Trophoblast cell (in vitro differentiated cells and primary cell): ENCODE data around the gene NKX2-1.
A peak's percentile ranks its signal among the peaks of the same experiment; 100 is the strongest.

Source experiments
- DNase-seq, 2 donors: peaks; one replicate each; pipeline ENCODE4 v3.0.0-alpha.2; 2016
- H2AFZ ChIP-seq: 2 replicates; pipeline ENCODE4 v1.6.1; 2013; ENCODE audit warnings: low read length, moderate library complexity, mild to moderate bottlenecking; ENCODE audit not compliant: insufficient read depth, poor library complexity
- H2AK5ac ChIP-seq: 2 replicates; pipeline ENCODE4 v1.6.1; 2013; ENCODE audit warnings: mild to moderate bottlenecking, low read length
- H2BK120ac ChIP-seq: 2 replicates; pipeline ENCODE4 v1.6.1; 2013; ENCODE audit warnings: low read length, mild to moderate bottlenecking, moderate library complexity; ENCODE audit not compliant: insufficient read depth, poor library complexity
- H2BK12ac ChIP-seq: 2 replicates; pipeline ENCODE4 v1.6.1; 2013; ENCODE audit warnings: mild to moderate bottlenecking, low read length, moderate library complexity
- H2BK5ac ChIP-seq: 2 replicates; pipeline ENCODE4 v1.6.1; 2013; ENCODE audit warnings: low read length, low read depth, moderate library complexity, mild to moderate bottlenecking; ENCODE audit not compliant: poor library complexity
- H3K14ac ChIP-seq: 2 replicates; pipeline ENCODE4 v1.6.1; 2013; ENCODE audit warnings: mild to moderate bottlenecking, low read length
- H3K18ac ChIP-seq: 2 replicates; pipeline ENCODE4 v1.6.1; 2013; ENCODE audit warnings: mild to moderate bottlenecking, low read length
- H3K23ac ChIP-seq: 2 replicates; pipeline ENCODE4 v1.6.1; 2013; ENCODE audit warnings: low read length
- H3K27ac ChIP-seq: 2 replicates; pipeline ENCODE4 v1.5.1; 2013; ENCODE audit warnings: low read depth, mild to moderate bottlenecking, inconsistent platforms, low read length, moderate library complexity
- H3K27me3 ChIP-seq: 2 replicates; pipeline ENCODE4 v1.6.1; 2013; ENCODE audit warnings: inconsistent platforms, mild to moderate bottlenecking, low read length, moderate library complexity; ENCODE audit not compliant: insufficient read depth
- H3K36me3 ChIP-seq, 2 experiments: 1 replicate in 1 of 2; 2 replicates in 1 of 2; pipeline ENCODE4 v1.6.1; 2013; ENCODE audit warnings: low read length in 2 of 2, mild to moderate bottlenecking in 2 of 2, moderate library complexity in 1 of 2; ENCODE audit not compliant: insufficient read depth in 2 of 2, control insufficient read depth in 1 of 2
- H3K4ac ChIP-seq: 2 replicates; pipeline ENCODE4 v1.6.1; 2013; ENCODE audit warnings: low read depth, mild to moderate bottlenecking, low read length, moderate library complexity
- H3K4me1 ChIP-seq, 2 experiments: 1 replicate in 1 of 2; 2 replicates in 1 of 2; pipeline ENCODE4 v1.6.1; 2013; ENCODE audit warnings: low read length in 2 of 2, mild to moderate bottlenecking in 2 of 2, moderate library complexity in 1 of 2; ENCODE audit not compliant: insufficient read depth in 2 of 2, control insufficient read depth in 1 of 2
- H3K4me2 ChIP-seq: 2 replicates; pipeline ENCODE4 v1.6.1; 2013; ENCODE audit warnings: inconsistent platforms, mild to moderate bottlenecking, low read length, moderate library complexity
- H3K4me3 ChIP-seq: 2 replicates; pipeline ENCODE4 v1.5.1; 2013; ENCODE audit warnings: mild to moderate bottlenecking, low read depth, low read length, inconsistent platforms
- H3K79me1 ChIP-seq: one replicate; pipeline ENCODE4 v1.6.1; 2013; ENCODE audit warnings: low read length
- H3K79me2 ChIP-seq: 2 replicates; pipeline ENCODE4 v1.6.1; 2013; ENCODE audit warnings: low read length, mild to moderate bottlenecking; ENCODE audit not compliant: control insufficient read depth, insufficient read depth, poor library complexity
- H3K9ac ChIP-seq: 2 replicates; pipeline ENCODE4 v1.6.1; 2013; ENCODE audit warnings: mild to moderate bottlenecking, low read length
- H3K9me3 ChIP-seq: 2 replicates; pipeline ENCODE4 v1.6.1; 2013; ENCODE audit warnings: low read depth, mild to moderate bottlenecking, control low read depth, inconsistent platforms, low read length; ENCODE audit not compliant: insufficient read depth
- H4K12ac ChIP-seq: 2 replicates; pipeline ENCODE4 v1.6.1; 2013; ENCODE audit warnings: low read depth, mild to moderate bottlenecking, low read length, moderate library complexity
- H4K8ac ChIP-seq: 2 replicates; pipeline ENCODE4 v1.6.1; 2013; ENCODE audit warnings: low read depth, mild to moderate bottlenecking, low read length, moderate library complexity
- H4K91ac ChIP-seq: one replicate; pipeline ENCODE4 v1.6.1; 2013; ENCODE audit warnings: low read depth, mild to moderate bottlenecking, low read length, moderate library complexity
- WGBS: extraction: QIAGEN DNeasy Blood & Tissue Kit; methylation state at CpG from one replicate; pipeline ENCODE4 v1.1.7; 2013; ENCODE audit warnings: missing lambda C conversion rate; ENCODE audit not compliant: insufficient read length, insufficient coverage; ENCODE audit errors: extremely low coverage; 5-methylcytosine and 5-hydroxymethylcytosine counted together

NKX2-1 gene

GRCh38 chr14:36518031-36518585 lies 1.9 kb downstream of the NKX2-1 start:
- Histone ChIP-seq H2AFZ (no peak overlapping the region), H3K9ac (no peak overlapping the region), H4K12ac (no peak overlapping the region), H3K79me1 (no peaks in the 10 kb centered on the region), H3K27me3 (peaks cover 94% of the 10 kb centered on the region), H2BK5ac (no peak overlapping the region), H4K91ac (no peak overlapping the region), H3K4me3 (no peak overlapping the region), H3K27ac (no peak overlapping the region), H3K36me3 (no peaks in the 10 kb centered on the region), H3K4ac (no peak overlapping the region), H4K8ac (no peak overlapping the region), H3K4me2 (no peak overlapping the region), H3K4me1 (peaks cover 4 to 20% of the 10 kb centered on the region in 2 experiments), H2BK12ac (no peak overlapping the region), H3K14ac (no peak overlapping the region), H3K79me2 (no peaks in the 10 kb centered on the region), H3K23ac (no peak overlapping the region), H2AK5ac (no peak overlapping the region), H2BK120ac (no peak overlapping the region), H3K18ac (no peak overlapping the region), H3K9me3 (peaks cover 9% of the 10 kb centered on the region)
- no CpG with 5 or more reads among the region's 34 CpGs for WGBS
- DNase-seq: no peak

- no peak overlapping the region for H4K12ac ChIP-seq
- H2AK5ac ChIP-seq: no peak overlapping the region
- no CpG with 5 or more reads among the region's 87 CpGs for WGBS
- H3K36me3 ChIP-seq: no peaks in the 10 kb centered on the region
- H4K8ac ChIP-seq: no peak overlapping the region
- no peak overlapping the region for H3K4me3 ChIP-seq
- H3K79me2 ChIP-seq: no peaks in the 10 kb centered on the region
- peaks cover 6 to 22% of the 10 kb centered on the region in 2 experiments for H3K4me1 ChIP-seq
- no peak for DNase-seq
- H2AFZ ChIP-seq: no peak overlapping the region
- H3K79me1 ChIP-seq: no peaks in the 10 kb centered on the region
- H3K23ac ChIP-seq: no peak overlapping the region
- H3K27ac ChIP-seq: no peak overlapping the region
- H2BK12ac ChIP-seq: no peak overlapping the region
- H3K18ac ChIP-seq: no peak overlapping the region
- H2BK120ac ChIP-seq: no peak overlapping the region
- no peak overlapping the region for H2BK5ac ChIP-seq
- H3K14ac ChIP-seq: no peak overlapping the region
- H3K27me3 ChIP-seq: peaks cover 94% of the 10 kb centered on the region
- no peak overlapping the region for H4K91ac ChIP-seq
- H3K9me3 ChIP-seq: peaks cover 9% of the 10 kb centered on the region
- no peak overlapping the region for H3K4ac ChIP-seq
- H3K4me2 ChIP-seq: peak overlapping the region; percentile 36
- no peak overlapping the region for H3K9ac ChIP-seq
Measured at GRCh38 chr14:36517242-36518030, 2.6 kb downstream of the NKX2-1 start.

GRCh38 chr14:36516719-36517241 lies 3.3 kb downstream of the NKX2-1 start:
- Histone ChIP-seq H3K4ac (no peak overlapping the region), H3K18ac (no peak overlapping the region), H2BK5ac (no peak overlapping the region), H3K27ac (no peak overlapping the region), H3K4me3 (no peak overlapping the region), H3K27me3 (peaks cover 93% of the 10 kb centered on the region), H3K14ac (no peak overlapping the region), H3K79me1 (no peaks in the 10 kb centered on the region), H3K36me3 (no peaks in the 10 kb centered on the region), H3K9ac (no peak overlapping the region), H2BK120ac (no peak overlapping the region), H4K91ac (no peak overlapping the region), H3K79me2 (no peaks in the 10 kb centered on the region), H3K4me1 (peaks cover 6 to 22% of the 10 kb centered on the region in 2 experiments), H3K9me3 (peaks cover 9% of the 10 kb centered on the region), H4K8ac (no peak overlapping the region), H2AFZ (no peak overlapping the region), H3K23ac (no peak overlapping the region), H2BK12ac (no peak overlapping the region), H4K12ac (no peak overlapping the region), H2AK5ac (no peak overlapping the region), H3K4me2 (no peak overlapping the region)
- no peak for DNase-seq
- no CpG with 5 or more reads among the region's 16 CpGs for WGBS

- H3K4ac ChIP-seq: no peak overlapping the region
- no peak overlapping the region for H2BK120ac ChIP-seq
- no peak overlapping the region for H3K4me2 ChIP-seq
- H3K4me3 ChIP-seq: no peak overlapping the region
- H2AK5ac ChIP-seq: no peak overlapping the region
- H2BK12ac ChIP-seq: no peak overlapping the region
- H4K91ac ChIP-seq: no peak overlapping the region
- H3K23ac ChIP-seq: no peak overlapping the region
- no peak overlapping the region for H3K27ac ChIP-seq
- no peaks in the 10 kb centered on the region for H3K79me2 ChIP-seq
- no peak overlapping the region for H2BK5ac ChIP-seq
- no peak for DNase-seq
- peaks cover 6 to 22% of the 10 kb centered on the region in 2 experiments for H3K4me1 ChIP-seq
- H3K36me3 ChIP-seq: no peaks in the 10 kb centered on the region
- peaks cover 9% of the 10 kb centered on the region for H3K9me3 ChIP-seq
- H4K12ac ChIP-seq: no peak overlapping the region
- no peak overlapping the region for H2AFZ ChIP-seq
- H3K79me1 ChIP-seq: no peaks in the 10 kb centered on the region
- no peak overlapping the region for H3K14ac ChIP-seq
- H3K18ac ChIP-seq: no peak overlapping the region
- WGBS: no CpG with 5 or more reads among the region's 11 CpGs
- no peak overlapping the region for H3K9ac ChIP-seq
- peaks cover 87% of the 10 kb centered on the region for H3K27me3 ChIP-seq
- no peak overlapping the region for H4K8ac ChIP-seq
Measured at GRCh38 chr14:36515896-36516718, 3.9 kb downstream of the NKX2-1 start.
